ENCODE data around the gene HOXC5.

Gene HOXC5

DNA sequence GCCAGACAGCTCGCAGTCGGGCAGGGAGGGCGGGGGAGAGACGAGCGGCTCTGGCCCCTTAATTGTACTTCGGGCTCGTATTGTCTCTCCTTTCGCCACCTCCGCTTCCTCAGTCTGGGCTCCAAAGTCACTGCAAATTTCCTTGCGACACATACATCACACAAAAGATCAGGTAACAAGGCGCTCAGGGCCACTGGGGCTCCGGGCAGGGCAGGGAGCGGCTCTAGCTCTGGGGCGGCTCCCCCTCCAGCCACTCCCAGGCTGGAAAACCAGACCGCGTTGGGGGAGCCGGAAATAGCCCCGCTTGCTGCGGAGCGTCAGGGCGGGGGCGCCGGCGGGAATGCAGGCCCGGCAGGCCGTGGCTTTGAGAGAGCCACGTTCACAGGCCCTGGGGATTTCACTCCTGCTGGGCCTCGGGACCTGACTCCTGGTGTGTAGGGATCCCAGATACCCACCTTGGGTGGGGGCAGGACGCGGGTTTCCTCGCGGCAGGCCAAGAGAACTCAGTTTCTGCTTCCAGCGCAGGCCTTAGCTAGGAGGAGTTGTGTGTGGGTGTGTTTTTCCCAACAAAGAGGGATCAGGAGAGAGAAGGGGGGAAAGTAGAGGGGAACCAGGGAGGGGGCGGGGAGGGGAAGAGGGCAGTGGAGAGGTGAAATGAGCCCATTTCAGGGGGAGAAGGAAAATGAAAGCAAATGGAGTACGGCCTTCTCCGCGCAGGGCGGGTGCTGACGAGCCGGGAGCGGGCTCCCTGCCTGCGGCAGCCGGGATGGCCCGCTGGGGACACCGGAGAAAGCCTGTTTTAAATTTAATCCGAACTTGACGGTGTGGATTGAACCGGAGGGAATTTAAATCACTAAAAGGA, 37.2 kb upstream of the HOXC5 start:
- DNase-seq (ENCODE audit: low read depth in 4 of 4, low spot score in 1 of 4), result no peak

DNA sequence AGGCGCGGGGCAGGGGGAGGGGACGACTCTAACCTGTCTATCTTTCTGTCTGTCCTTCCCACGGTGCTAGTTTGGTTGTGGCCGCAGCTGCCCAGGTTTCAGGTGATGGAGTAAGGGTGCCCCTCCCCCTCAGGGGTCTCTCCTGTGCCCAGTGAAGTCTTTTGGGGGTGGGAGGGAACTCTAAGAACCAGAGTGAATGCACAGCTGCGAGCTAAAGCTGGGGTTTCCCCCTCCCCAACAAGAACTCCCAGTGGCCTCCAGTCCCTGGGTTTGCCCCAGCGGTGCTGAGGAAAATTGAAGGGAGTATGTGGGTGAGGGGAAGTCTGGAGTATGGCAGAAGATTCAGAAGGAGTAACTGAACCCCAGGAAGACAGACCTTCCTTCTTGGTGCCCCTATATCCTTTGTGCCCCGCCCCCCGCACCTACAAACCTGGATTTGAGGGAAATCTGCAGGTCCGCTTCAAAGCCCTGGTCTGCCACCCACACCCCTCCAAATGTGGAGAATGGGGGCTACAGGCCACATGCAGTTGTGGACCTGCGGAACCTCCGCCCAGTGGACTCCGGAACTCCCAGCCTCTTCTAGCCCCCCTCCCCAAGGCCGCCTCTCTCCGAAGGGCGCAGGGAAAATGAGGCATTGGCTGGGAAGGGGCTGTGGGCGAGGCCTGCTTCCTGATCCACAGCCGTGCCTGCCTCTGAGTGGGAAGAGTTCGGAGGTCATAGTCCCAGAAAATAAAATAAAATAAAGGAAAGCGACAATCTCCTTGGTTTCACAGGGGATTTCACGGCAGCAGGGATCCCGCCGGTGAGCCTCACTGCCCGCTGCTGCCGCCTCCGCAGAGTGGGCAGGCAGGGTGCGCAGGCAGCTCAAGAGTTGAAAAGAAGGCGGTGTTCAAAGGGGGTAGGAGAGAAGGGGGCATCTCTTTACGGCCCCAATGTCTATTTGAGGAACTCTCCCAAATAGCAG, 36.3 kb upstream of the HOXC5 start:
- DNase-seq (ENCODE audit: low read depth in 4 of 4, low spot score in 1 of 4), result no peak

DNA sequence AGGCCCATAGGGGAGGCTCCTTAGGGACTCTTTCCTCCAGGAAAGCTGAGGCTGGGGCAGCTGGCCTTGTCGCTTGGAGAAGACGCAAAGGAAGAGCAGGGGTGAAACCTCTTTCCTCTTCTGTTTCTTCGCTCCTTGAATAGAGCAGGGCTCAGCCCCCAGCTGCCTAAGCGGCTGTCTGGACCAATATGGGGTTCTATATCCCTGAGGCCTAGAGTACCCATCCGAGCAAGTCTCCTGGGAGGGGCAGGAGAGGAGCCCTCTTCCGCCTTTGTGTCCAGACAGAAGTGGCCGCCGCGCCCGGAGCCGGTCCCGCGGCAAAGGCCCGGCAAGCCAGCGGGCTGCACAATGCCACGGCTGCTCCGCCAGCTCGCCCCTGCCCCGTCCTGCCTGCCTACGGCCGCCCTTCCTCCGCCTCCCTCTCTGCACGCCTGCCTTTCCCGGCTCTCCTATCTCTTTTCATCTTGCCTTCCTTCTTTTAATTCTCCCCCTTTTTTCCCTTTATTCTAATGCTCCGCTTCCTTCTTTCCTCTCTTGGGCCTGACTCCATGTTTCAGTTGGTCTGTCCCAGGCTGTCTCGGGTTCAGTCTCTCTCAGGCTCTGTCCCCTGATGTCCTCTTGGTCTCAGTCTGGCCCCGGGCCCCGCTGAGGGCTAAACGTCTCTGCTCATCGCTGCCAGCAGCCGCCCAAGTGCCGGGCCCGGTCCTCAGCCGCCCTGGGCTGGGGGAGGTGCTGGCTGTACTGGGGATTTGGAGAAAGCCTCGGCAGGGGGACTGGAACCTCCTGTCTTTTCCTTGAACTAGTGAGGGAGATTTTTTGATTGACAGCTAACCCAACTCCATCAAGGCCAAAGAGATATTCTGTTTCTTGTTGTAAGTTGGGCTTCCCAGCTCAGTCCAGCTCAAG, 35.4 kb upstream of the HOXC5 start:
- no peak for DNase-seq (ENCODE audit: low read depth in 4 of 4, low spot score in 1 of 4)

DNA sequence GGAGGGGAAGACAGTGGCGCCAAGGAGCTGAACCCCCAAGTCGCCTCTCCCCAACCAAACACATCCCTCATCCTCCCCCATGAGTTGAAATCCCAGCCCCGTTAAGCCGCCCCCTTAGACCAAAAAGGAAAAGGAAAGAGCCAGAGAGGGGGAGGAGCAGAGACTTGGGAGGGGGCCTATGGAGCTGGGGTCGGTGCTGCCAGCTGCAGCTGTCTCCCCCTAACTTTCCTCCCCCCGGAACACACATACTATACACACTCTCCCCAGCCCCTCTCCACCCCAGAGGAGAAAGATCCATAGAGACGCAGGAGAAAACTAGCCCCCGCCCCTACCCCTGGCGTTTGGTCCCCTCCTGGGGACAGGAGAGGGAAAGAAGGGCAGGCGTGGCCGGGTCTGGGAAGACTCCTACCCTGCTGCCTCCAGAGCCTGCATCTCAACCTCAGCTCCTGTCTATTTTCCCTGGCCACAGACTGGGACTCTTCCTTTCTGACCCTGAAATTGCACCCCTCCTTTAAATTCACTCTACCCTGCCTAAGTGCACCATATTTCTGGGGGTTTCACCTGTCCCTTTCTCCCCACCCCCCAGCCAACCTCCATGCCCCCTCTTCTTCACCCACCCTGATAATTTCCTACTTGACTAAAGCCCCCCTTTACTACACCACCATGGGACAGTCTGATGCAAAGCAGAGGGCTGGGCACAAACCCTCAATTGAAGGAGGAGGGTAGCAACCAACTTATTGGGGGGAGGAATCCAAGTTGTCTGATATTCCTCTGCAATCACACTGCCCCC, 34.5 kb upstream of the HOXC5 start:
- no peak for DNase-seq (ENCODE audit: low read depth in 4 of 4, low spot score in 1 of 4)

DNA sequence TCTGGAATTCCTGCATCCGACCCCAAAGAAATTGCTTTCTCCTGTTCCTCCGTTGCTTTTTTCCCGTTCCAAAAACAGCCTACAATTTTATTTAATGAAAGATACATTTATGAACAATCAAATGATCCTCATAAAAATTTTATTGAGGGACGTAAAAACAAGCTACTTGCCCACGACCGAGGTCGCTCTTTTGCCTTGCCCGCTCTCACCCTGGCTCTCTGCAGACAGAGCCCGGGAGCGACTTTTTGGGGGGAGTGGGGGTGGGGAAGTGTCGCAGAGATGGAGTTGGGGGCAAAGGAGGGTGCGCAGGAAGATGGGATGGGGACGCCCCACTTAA, 34.0 kb upstream of the HOXC5 start:
- no peak for DNase-seq (ENCODE audit: low read depth in 4 of 4, low spot score in 1 of 4)

DNA sequence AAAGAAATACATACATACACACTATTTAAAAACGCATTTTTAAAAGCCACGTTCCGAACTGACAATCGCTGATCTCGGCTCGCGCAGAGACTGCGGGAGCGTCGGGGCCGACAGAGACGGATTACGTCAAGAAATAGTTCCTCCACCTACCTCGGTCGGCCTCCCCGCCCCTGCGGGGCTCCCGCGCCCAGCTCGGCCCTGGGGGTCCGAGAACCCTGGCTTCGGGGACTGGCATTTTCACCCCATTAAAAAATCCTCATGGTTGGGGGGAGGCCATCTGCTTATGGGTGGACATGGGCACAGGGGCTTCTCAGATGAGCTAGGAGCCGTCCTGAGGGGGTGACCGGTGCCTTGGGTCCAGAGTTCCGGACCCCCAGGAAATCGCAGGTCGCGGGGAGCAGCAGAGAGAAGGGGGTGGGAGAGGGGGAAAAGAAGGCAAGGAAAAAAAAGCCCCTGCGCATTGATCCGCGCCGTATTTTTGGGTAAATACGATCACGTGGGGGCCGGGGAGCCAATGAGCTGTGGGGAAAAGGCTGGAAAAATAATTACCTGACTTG, 33.2 kb upstream of the HOXC5 start:
- no peak for DNase-seq (ENCODE audit: low read depth in 4 of 4, low spot score in 1 of 4)

DNA sequence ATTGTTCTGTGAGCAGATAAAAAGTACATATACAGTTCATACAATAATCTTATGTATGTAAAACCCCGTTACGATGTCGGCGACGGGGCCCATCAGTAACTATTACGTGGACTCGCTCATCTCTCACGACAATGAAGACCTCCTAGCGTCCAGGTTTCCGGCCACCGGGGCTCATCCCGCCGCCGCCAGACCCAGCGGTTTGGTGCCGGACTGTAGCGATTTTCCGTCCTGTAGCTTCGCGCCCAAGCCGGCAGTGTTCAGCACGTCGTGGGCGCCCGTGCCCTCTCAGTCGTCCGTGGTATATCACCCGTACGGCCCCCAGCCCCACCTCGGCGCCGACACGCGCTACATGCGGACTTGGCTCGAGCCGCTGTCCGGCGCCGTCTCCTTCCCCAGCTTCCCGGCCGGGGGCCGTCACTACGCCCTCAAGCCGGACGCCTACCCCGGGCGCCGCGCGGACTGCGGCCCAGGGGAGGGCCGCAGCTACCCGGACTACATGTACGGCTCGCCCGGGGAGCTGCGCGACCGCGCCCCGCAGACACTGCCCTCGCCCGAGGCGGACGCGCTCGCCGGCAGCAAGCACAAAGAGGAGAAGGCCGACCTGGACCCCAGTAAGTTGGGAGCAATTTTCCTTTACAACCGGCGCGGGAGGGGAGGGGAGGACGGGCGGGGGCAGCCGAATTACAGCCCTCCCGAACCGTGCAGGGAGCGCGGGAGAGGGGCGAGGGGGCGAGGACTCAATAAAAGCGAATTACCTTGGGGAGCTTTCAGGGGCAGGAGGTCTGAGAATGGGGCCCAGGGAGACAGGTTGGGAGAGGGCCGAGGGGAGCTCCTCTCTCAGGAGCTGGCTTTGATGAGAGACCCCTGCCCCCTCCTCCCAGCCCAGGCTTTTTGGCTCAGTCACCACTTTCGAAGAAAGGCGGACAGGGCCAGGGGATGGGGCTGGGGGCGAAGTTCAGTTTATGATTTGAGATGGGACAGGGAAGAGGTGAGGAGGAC, 32.4 kb upstream of the HOXC5 start, which contains the start of gene HOXC9:
HOXC9 (plus strand) TSS at position 46 of the 999 bp plus-strand sequence; CDS start at position 74, 28 bp downstream.
- DNase-seq (ENCODE audit: low read depth in 4 of 4, low spot score in 1 of 4), result no peak

DNA sequence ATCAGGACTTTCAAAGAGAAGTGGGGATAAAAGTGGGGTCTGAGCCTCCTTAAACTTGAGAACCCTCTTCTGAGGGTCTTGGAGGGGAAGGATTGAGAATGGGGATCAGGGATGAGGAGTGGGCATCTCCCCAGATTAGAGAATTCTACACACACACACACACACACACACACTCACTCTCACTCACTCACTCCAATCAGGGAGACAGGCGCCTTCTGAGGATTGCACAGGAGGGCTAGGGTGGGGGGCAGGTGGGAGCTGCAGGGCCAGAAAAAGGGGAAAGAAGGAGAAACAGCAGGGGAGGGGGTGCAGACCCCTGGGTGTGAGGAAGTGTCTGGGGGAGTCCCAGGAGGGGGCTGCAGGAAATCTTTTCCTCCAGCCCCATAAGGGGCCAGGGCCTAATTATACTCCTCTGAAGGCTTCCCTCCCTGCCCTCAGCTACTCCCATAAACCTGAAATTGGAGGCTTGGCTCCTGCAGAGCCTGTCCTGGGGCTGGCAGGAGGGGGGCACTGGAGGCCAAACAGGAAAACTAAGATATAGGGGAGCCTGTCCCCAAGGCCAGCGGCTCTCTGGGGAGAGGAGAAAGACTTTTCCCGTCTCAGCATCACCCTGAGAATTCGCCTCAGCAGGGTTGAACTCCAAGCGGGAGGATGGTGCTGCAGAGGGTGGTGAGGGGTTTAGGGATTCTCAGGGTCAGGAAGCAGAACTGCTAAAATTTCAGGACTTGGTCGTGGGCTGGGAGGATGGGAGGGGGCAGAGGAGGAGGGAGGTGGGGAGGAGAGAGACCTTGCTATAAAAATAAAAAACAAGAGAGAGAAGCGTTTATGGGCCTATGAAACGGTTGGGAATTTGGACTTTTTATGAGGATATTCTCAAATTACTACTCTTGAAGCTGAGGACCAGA, 31.3 kb upstream of the HOXC5 start:
- DNase-seq (ENCODE audit: low read depth in 4 of 4, low spot score in 1 of 4), result no peak

DNA sequence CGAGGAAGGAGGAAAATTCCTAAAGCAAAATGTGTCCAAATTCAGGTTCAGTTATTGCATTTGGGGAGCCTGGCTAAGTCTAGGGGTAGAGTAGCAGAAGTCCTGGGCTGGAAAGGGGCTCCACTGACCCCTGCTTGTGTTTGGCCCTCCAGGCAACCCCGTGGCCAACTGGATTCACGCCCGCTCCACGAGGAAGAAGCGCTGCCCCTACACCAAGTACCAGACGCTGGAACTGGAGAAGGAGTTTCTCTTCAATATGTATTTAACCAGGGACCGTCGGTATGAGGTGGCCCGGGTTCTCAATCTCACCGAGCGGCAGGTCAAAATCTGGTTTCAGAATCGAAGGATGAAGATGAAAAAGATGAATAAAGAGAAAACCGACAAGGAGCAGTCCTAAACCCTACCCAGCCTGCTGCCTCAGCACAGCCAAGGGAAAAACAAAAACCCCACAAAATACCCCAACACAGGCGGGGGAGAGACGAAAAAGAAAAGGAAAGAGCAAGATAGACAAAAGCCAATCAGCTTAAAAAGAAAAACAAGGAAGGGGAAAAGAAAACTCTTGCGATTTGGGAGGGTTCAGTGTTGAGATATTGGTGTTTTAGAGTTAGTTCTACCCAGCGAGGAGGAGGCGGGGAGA, 30.5 kb upstream of the HOXC5 start:
- no peak for DNase-seq (ENCODE audit: low read depth in 4 of 4, low spot score in 1 of 4)

DNA sequence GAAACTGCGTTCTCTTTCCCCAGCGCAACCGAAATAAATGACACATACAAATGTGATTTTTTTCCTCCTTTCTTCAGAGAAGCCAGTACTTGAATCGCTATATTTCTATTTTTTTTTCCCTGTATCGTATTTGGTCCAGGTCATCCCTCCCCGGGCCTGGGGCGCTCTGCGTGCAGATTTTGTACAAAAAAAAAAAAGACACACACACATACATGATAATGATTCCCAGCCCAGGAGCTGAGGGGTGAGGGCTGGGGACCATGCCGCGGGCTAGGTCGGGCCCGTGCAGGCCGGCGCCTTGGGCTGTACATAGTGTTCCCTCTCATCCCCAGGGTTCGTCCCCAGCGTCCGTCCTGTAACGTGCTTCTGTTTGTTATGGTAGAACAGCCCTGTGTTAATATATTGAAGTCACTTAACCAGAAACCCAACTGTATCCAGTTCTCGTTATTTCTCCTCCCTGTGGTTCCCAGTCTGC, 29.9 kb upstream of the HOXC5 start:
- DNase-seq (ENCODE audit: low read depth in 4 of 4, low spot score in 1 of 4), result no peak

DNA sequence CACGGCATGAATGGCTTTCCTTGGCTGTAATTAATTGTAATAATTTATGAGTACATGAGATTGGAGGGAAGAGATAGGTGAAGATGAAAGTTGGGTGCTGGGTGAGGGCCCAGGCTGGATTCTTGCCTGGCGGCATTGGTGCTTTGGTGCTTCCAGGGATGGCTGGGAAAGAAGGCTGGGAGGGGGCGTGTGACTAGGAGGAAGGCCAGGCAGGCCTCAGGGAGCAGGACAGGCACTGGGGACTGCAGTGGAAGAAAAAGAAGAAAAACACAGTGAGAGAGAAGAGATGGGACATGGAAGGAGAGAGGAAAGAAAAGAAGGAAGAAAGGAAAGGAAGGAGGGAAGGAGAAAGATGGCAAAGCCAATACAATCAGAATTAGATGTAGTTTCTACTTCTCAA, 29.2 kb upstream of the HOXC5 start:
- no peak for DNase-seq (ENCODE audit: low read depth in 4 of 4, low spot score in 1 of 4)

DNA sequence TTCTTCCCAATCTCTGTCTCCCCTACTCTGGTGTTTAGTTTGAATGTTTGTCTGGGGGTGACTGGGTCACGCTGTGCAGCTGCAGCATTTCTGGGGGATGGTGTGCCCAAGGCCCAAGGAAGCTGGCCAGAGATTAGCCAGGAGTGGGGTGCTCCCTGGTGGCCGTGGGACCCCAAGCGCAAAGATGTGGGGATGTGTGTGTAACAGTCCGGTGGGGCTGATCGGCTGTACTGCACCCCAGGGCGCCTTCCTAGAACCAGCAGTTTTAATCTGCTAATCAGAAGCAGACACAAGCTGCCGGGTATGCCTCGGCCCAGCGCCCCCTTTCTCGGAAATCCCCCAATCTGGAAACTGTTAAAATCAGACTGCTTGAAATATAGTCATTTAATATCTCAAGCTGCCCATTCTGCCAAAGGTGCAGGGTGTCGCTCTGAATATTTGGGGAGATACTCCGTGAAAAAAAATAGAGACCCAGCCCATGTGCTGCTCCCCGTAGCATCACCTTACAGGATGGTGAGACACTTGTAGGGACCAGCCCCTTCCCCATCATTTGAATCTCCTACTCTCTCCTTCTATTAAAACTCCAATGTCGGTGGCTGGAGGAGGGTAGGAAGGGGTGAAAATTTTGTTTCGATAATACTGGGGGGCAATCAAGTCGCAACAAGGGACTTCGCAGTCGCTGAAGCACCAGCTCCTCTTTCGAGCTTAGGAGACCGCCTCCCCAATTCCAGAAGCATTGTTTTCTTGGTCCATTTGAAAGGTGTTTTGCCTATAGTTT, 28.6 kb upstream of the HOXC5 start:
- no peak for DNase-seq (ENCODE audit: low read depth in 4 of 4, low spot score in 1 of 4)

DNA sequence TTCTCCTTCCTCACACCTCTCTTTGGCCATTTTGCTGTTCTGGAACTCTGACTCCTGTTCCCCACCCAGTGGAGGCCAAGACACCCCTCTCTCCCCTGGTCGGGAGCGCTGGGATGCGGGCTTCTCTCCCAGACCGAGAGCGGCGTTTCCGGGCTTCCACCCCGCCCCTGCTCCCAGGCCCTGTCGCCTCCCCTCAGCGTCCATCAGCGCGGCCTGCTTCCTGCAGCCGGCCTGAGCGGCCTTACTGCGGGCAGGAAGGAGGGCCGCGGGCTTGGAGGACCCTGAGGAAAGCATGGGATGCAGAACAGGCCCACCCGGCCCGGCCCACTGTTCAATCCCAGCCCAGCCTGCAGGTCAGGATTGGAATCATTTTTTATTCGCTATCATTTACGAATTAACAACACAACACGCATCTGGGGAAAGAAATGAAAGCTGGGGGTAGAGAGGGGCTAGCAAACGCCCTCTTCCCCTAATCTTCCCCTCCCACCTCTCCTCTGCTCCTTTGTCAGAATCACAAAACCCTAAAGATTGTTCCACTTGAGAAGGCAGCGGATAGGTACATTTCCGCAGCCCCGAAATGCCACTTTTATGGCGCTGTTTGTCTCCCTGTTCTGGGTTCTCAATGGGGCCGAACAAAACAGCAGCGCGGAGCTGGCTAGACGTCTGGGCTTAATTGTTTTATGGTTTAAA, 27.9 kb upstream of the HOXC5 start:
- DNase-seq (ENCODE audit: low read depth in 4 of 4, low spot score in 1 of 4), result no peak

DNA sequence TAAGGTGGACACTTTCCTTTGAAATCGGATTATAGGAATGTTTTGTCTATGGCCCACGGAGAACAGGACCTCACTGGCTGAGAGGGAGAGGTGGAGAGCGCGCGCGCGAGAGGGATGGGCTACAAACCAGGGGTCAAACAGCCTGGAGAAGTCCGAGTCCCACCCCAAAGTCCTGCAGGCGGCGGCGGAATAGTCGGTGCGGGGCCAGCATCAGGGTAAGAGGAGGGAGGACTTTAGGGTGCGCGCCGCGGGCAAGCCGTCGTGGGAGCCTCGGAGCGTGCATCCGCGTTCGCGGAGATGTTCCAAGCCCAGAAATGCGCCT, 27.4 kb upstream of the HOXC5 start:
- DNase-seq (ENCODE audit: low read depth in 4 of 4, low spot score in 1 of 4), result no peak

DNA sequence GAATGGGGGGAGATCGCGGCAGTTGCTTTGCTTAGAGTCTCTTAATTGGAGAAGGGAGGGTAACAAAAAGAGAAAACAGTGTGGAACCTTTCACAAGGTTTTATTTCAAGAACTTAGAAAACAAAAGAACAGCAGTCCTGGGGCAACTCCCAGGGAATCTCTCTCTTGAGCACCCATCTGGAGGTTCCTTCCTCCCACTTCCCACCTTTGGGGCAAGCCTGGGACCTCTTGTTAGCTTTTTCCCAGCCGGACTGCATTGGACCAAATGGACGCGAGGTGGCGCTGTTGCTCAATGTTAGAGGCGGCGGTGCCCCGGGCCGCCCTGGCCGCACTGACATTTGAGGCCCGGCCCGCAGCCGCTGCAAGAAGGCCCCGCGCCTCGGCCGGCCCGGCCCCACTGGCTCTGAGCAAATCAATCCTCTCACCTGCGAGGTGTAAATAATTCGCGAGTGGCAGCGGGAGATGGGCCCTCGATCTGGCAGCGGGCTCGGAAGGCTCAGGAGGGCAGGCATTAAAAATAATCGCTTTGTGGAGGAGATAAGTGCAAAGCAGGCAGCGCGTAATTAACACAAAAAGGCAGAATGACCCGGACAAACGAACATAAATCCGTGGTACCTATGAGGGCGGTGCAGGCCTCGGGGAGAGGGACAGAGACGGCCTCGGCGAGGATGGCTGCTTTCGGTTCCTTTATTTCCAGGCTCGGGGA, 26.8 kb upstream of the HOXC5 start:
- peak; percentile 77 to 86 (median 82) for DNase-seq (ENCODE audit: low read depth in 4 of 4, low spot score in 1 of 4)
